NCI-H2081 (cell line): ENCODE measurements around the gene GSG1L.

Experiments
- DNase-seq, 2 experiments: peaks; one replicate each; lab custom pipeline; 2025; lab: John Stamatoyannopoulos, UW

GSG1L gene

GRCh38 chr16:28014851-28015250 lies 48.7 kb downstream of the GSG1L start:
- no peak for DNase-seq

- no peak for DNase-seq
These were observed 49.6 kb downstream of the GSG1L start for GRCh38 chr16:28013878-28014277.

- no peak for DNase-seq
These were observed 50.1 kb downstream of the GSG1L start for GRCh38 chr16:28013392-28013791.

- DNase-seq: no peak
These were observed 51.5 kb downstream of the GSG1L start for GRCh38 chr16:28011971-28012445.

GRCh38 chr16:28011223-28011622 lies 52.3 kb downstream of the GSG1L start:
- DNase-seq: no peak

GRCh38 chr16:28010671-28011070 lies 52.8 kb downstream of the GSG1L start:
- DNase-seq: no peak

GRCh38 chr16:28009586-28010373 lies 53.7 kb downstream of the GSG1L start:
- no peak for DNase-seq

- DNase-seq: no peak
These were observed 59.6 kb downstream of the GSG1L start for GRCh38 chr16:28003923-28004322.

GRCh38 chr16:28003021-28003865 lies 60.3 kb downstream of the GSG1L start:
- no peak for DNase-seq

- no peak for DNase-seq
These were observed 61.9 kb downstream of the GSG1L start for GRCh38 chr16:28001642-28002041.

- no peak for DNase-seq
These were observed 62.3 kb downstream of the GSG1L start for GRCh38 chr16:28001184-28001583.

GRCh38 chr16:28000314-28001169 lies 63.0 kb downstream of the GSG1L start:
- DNase-seq: no peak

- DNase-seq: no peak
These were observed 63.8 kb downstream of the GSG1L start for GRCh38 chr16:27999687-28000086.

GRCh38 chr16:27995378-27995777 lies 68.1 kb downstream of the GSG1L start:
- no peak for DNase-seq

- DNase-seq: no peak
These were observed 68.8 kb downstream of the GSG1L start for GRCh38 chr16:27994686-27995085.

GRCh38 chr16:27993587-27993986 lies 69.9 kb downstream of the GSG1L start:
- DNase-seq: no peak

- no peak for DNase-seq
These were observed 71.6 kb downstream of the GSG1L start for GRCh38 chr16:27991876-27992275.

GRCh38 chr16:27985981-27986380 lies 77.5 kb downstream of the GSG1L start:
- DNase-seq: no peak

- DNase-seq: no peak
These were observed 79.4 kb downstream of the GSG1L start for GRCh38 chr16:27984121-27984520.

GRCh38 chr16:27983244-27983643 lies 80.3 kb downstream of the GSG1L start:
- no peak for DNase-seq

GRCh38 chr16:27982184-27982583 lies 81.3 kb downstream of the GSG1L start:
- DNase-seq: no peak
